K562 (cell line): ENCODE results near the gene DET1.

Experiments used
- CHD1 ChIP-seq: fragments of 200-600 bp; sonication (generic); IDR thresholded peaks from one replicate; pipeline ENCODE4 v1.6.1; 2012; ENCODE audit warnings: mild to moderate bottlenecking, moderate library complexity, low read length, inconsistent platforms
- DACH1 ChIP-seq: fragments of 450-650 bp; IDR thresholded peaks from 2 replicates; pipeline ENCODE4 v1.6.1; 2018; ENCODE audit not compliant: partially characterized antibody
- ERF ChIP-seq: fragments of 450-650 bp; formaldehyde crosslinking; IDR thresholded peaks from 2 replicates; pipeline ENCODE4 v1.4.0; 2020; ENCODE audit warnings: mild to moderate bottlenecking, mixed read lengths
- HMGXB4 ChIP-seq: sonication (generic); formaldehyde crosslinking; IDR thresholded peaks from 2 replicates; pipeline ENCODE4 v1.8.1; 2023; ENCODE audit warnings: mild to moderate bottlenecking, missing genetic modification reagents
- PCBP2 ChIP-seq: fragments of 200-400 bp; formaldehyde crosslinking; IDR thresholded peaks from 2 replicates; pipeline ENCODE4 v1.6.1; 2018; ENCODE audit warnings: low read length, low read depth, mild to moderate bottlenecking, moderate library complexity; ENCODE audit not compliant: poor library complexity, severe bottlenecking
- TCF7L2 ChIP-seq: fragments of 150-350 bp; IDR thresholded peaks from 2 replicates; pipeline ENCODE4 v1.6.1; 2016; ENCODE audit warnings: low read depth, mild to moderate bottlenecking, low read length, moderate library complexity
- TF ChIP-seq, protein P1 (sequence below): fragments of 200-600 bp; sonication (generic); IDR thresholded peaks from one replicate; pipeline ENCODE4 v1.6.1; 2012; ENCODE audit warnings: mild to moderate bottlenecking, low read depth, low read length, inconsistent platforms
- TF ChIP-seq, protein P2 (sequence below): fragments of 450-650 bp; IDR thresholded peaks from 2 replicates; pipeline ENCODE4 v1.6.1; 2016; ENCODE audit warnings: low read depth

DNA sequence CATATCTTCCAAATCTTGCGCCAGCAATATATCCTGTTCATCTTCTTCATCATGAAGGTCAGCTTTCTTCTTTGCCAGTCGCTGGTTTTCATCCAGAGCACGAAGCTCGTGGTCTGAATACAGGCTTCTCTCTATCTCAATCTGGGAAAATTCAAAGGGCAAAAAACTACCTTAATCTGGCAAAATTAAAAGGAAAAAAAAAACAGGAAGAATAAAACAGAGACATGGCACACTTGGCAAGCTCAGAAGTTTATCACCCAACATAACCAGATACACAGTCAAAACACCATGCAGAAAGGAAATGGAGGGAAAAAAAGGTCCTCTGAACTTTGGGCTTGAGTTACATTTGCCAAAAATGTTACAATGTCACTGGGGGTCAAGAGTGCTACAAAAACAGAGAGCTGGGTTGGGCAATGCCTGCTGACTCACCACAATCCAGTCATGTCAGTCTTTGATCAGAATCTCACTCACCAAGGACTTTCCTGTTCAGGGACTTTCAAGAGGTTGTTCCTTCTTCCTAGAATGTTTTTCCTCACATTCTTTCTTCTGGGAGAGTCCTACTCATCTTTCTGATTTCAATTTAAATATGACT lies 80.8 kb downstream of the DET1 start:
- TF ChIP-seq CHD1 (no peak), TCF7L2 (no peak), DACH1 (no peak), HMGXB4 (no peak), ERF (no peak), PCBP2 (no peak)
- TF ChIP-seq, protein P1, sequence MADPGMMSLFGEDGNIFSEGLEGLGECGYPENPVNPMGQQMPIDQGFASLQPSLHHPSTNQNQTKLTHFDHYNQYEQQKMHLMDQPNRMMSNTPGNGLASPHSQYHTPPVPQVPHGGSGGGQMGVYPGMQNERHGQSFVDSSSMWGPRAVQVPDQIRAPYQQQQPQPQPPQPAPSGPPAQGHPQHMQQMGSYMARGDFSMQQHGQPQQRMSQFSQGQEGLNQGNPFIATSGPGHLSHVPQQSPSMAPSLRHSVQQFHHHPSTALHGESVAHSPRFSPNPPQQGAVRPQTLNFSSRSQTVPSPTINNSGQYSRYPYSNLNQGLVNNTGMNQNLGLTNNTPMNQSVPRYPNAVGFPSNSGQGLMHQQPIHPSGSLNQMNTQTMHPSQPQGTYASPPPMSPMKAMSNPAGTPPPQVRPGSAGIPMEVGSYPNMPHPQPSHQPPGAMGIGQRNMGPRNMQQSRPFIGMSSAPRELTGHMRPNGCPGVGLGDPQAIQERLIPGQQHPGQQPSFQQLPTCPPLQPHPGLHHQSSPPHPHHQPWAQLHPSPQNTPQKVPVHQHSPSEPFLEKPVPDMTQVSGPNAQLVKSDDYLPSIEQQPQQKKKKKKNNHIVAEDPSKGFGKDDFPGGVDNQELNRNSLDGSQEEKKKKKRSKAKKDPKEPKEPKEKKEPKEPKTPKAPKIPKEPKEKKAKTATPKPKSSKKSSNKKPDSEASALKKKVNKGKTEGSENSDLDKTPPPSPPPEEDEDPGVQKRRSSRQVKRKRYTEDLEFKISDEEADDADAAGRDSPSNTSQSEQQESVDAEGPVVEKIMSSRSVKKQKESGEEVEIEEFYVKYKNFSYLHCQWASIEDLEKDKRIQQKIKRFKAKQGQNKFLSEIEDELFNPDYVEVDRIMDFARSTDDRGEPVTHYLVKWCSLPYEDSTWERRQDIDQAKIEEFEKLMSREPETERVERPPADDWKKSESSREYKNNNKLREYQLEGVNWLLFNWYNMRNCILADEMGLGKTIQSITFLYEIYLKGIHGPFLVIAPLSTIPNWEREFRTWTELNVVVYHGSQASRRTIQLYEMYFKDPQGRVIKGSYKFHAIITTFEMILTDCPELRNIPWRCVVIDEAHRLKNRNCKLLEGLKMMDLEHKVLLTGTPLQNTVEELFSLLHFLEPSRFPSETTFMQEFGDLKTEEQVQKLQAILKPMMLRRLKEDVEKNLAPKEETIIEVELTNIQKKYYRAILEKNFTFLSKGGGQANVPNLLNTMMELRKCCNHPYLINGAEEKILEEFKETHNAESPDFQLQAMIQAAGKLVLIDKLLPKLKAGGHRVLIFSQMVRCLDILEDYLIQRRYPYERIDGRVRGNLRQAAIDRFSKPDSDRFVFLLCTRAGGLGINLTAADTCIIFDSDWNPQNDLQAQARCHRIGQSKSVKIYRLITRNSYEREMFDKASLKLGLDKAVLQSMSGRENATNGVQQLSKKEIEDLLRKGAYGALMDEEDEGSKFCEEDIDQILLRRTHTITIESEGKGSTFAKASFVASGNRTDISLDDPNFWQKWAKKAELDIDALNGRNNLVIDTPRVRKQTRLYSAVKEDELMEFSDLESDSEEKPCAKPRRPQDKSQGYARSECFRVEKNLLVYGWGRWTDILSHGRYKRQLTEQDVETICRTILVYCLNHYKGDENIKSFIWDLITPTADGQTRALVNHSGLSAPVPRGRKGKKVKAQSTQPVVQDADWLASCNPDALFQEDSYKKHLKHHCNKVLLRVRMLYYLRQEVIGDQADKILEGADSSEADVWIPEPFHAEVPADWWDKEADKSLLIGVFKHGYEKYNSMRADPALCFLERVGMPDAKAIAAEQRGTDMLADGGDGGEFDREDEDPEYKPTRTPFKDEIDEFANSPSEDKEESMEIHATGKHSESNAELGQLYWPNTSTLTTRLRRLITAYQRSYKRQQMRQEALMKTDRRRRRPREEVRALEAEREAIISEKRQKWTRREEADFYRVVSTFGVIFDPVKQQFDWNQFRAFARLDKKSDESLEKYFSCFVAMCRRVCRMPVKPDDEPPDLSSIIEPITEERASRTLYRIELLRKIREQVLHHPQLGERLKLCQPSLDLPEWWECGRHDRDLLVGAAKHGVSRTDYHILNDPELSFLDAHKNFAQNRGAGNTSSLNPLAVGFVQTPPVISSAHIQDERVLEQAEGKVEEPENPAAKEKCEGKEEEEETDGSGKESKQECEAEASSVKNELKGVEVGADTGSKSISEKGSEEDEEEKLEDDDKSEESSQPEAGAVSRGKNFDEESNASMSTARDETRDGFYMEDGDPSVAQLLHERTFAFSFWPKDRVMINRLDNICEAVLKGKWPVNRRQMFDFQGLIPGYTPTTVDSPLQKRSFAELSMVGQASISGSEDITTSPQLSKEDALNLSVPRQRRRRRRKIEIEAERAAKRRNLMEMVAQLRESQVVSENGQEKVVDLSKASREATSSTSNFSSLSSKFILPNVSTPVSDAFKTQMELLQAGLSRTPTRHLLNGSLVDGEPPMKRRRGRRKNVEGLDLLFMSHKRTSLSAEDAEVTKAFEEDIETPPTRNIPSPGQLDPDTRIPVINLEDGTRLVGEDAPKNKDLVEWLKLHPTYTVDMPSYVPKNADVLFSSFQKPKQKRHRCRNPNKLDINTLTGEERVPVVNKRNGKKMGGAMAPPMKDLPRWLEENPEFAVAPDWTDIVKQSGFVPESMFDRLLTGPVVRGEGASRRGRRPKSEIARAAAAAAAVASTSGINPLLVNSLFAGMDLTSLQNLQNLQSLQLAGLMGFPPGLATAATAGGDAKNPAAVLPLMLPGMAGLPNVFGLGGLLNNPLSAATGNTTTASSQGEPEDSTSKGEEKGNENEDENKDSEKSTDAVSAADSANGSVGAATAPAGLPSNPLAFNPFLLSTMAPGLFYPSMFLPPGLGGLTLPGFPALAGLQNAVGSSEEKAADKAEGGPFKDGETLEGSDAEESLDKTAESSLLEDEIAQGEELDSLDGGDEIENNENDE, result no peak
- TF ChIP-seq, protein P2, sequence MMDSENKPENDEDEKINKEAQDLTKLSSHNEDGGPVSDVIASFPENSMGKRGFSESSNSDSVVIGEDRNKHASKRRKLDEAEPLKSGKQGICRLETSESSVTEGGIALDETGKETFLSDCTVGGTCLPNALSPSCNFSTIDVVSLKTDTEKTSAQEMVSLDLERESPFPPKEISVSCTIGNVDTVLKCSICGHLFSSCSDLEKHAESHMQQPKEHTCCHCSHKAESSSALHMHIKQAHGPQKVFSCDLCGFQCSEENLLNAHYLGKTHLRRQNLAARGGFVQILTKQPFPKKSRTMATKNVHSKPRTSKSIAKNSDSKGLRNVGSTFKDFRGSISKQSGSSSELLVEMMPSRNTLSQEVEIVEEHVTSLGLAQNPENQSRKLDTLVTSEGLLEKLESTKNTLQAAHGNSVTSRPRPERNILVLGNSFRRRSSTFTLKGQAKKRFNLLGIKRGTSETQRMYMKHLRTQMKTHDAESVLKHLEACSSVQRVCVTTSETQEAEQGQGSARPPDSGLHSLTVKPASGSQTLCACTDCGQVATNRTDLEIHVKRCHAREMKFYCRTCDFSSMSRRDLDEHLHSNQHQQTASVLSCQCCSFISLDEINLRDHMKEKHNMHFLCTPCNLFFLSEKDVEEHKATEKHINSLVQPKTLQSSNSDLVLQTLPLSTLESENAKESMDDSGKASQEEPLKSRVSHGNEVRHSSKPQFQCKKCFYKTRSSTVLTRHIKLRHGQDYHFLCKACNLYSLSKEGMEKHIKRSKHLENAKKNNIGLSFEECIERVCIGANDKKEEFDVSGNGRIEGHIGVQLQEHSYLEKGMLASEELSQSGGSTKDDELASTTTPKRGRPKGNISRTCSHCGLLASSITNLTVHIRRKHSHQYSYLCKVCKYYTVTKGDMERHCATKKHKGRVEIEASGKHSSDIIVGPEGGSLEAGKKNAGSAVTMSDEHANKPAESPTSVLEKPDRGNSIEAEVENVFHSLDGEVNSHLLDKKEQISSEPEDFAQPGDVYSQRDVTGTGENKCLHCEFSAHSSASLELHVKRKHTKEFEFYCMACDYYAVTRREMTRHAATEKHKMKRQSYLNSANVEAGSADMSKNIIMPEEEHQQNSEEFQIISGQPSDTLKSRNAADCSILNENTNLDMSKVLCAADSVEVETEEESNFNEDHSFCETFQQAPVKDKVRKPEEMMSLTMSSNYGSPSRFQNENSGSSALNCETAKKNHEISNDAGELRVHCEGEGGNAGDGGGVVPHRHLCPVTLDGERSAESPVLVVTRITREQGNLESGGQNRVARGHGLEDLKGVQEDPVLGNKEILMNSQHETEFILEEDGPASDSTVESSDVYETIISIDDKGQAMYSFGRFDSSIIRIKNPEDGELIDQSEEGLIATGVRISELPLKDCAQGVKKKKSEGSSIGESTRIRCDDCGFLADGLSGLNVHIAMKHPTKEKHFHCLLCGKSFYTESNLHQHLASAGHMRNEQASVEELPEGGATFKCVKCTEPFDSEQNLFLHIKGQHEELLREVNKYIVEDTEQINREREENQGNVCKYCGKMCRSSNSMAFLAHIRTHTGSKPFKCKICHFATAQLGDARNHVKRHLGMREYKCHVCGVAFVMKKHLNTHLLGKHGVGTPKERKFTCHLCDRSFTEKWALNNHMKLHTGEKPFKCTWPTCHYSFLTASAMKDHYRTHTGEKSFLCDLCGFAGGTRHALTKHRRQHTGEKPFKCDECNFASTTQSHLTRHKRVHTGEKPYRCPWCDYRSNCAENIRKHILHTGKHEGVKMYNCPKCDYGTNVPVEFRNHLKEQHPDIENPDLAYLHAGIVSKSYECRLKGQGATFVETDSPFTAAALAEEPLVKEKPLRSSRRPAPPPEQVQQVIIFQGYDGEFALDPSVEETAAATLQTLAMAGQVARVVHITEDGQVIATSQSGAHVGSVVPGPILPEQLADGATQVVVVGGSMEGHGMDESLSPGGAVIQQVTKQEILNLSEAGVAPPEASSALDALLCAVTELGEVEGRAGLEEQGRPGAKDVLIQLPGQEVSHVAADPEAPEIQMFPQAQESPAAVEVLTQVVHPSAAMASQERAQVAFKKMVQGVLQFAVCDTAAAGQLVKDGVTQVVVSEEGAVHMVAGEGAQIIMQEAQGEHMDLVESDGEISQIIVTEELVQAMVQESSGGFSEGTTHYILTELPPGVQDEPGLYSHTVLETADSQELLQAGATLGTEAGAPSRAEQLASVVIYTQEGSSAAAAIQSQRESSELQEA, result no peak
